ENCODE data around the gene TREM2. TPM values are rescaled to one million over a fixed set of nuclear protein-coding genes. Genes with fewer than 3 reads are reported as not detected.
A peak's percentile ranks its signal among the peaks of the same experiment; 100 is the strongest.

The TREM2 gene
- total and polyA plus RNA-seq, 10 of the 15 experiments (the other 5 are each of a cell fraction or from before 2014, with no cell fraction given) = not detected

DNA sequence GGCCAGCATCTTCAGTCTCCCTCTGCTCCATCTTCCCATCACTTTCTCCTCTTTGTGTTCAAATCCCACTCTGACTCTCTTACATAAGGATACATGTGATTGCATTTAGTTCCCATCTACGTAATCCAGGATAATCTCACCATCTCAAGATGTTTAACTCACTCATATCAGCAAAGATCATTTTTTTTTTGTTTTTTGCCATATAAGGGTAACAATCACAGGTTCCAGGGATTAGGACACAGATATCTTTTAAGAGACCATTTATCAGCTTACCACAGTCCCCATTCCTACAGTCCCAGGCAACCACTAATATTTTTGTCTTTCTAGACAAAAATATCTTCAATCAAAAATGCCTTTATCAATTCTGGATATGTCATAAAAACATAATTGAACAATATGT, 41.2 kb upstream of the TREM2 start (continued):
- TF ChIP-seq MEF2A (IDR thresholded peaks at IDR 0.05; ENCODE audit: insufficient read depth, low read depth, low read length) (no peak), LARP7 (IDR thresholded peaks at IDR 0.05) (no peak), EED (IDR thresholded peaks at IDR 0.05; ENCODE audit: low read depth) (no peak)

- Histone ChIP-seq H3K9ac (ENCODE audit: control insufficient read depth, insufficient read depth, low read length) (peak overlapping the region; percentile 38; the same call in 1 of the 2 replicates), H3K27ac (ENCODE audit: control insufficient read depth, insufficient read depth) (peak overlapping the region; percentile 94), H3K9me3 (replicated peaks; ENCODE audit: control insufficient read depth, insufficient read depth, low read length) (no peaks in the 10 kb centered on the region), H3K4me3 (no peak overlapping the region; the same call in 1 of the 2 replicates), H3K27me3 (replicated peaks in 1 of 2; ENCODE audit: control insufficient read depth in 2 of 2, insufficient read depth in 2 of 2, low read length in 1 of 2) (no peaks in the 10 kb centered on the region), H4K20me1 (ENCODE audit: control insufficient read depth, insufficient read depth) (no peaks in the 10 kb centered on the region), H3K4me2 (ENCODE audit: control insufficient read depth, insufficient read depth) (peak overlapping the region; percentile 82), H3K79me2 (ENCODE audit: control insufficient read depth, insufficient read depth, low read length) (peaks cover 2% of the 10 kb centered on the region; the same call in 1 of the 2 replicates), H2AFZ (ENCODE audit: control insufficient read depth, low read depth, low read length) (peak overlapping the region; percentile 81), H3K4me1 (ENCODE audit: control insufficient read depth, insufficient read depth, low read length) (peaks cover 32% of the 10 kb centered on the region), H3K36me3 (ENCODE audit: control insufficient read depth in 2 of 2, insufficient read depth in 2 of 2, low read length in 1 of 2) (no peaks in the 10 kb centered on the region)
- POLR2A ChIA-PET = no interaction called here
- DNase-seq (ENCODE audit: low read depth, low spot score) (no peak), ATAC-seq (no peak; the same call in 2 of the 3 replicates), FAIRE-seq (no peak)
- SMC1A ChIA-PET (ENCODE audit: uncharacterized antibody, unreplicated experiment) = interaction anchor here (0.7 to 1.3 kb wide), 4 partner anchors 87 to 113 kb away, joined by 3 to 5 read pairs (median 3); no protein-coding TSS in a partner anchor
- CTCF ChIA-PET = interaction anchor here (0.8 to 1.6 kb wide), 3 partner anchors 19 to 118 kb away, joined by 3 to 6 read pairs (median 3); no protein-coding TSS in a partner anchor
- WGBS (ENCODE audit: insufficient coverage, insufficient replicate concordance, low lambda C conversion rate, missing lambda C conversion rate) = 66% methylated on average over 8 of the region's 8 CpGs
- intact Hi-C loops (cut with micrococcal nuclease; ENCODE audit: unreplicated experiment) = no loop called here
- no TSS peak for BruUV-seq (replicated peaks)
- no peak for TF ChIP-seq SREBF2 (IDR thresholded peaks at IDR 0.05; ENCODE audit: low read length)
- TF ChIP-seq CREM (IDR thresholded peaks at IDR 0.05; ENCODE audit: low read depth) = peak; percentile 24; the same call in 1 of the 2 replicates
- TF ChIP-seq HDGF (IDR thresholded peaks at IDR 0.05) = peak; percentile 79; the same call in 1 of the 2 replicates
- TF ChIP-seq WRNIP1 (IDR thresholded peaks at IDR 0.05; ENCODE audit: borderline replicate concordance, low read depth, low read length) = no peak
- TF ChIP-seq NFXL1 (IDR thresholded peaks at IDR 0.05; ENCODE audit: borderline replicate concordance) = no peak
- TF ChIP-seq KDM1A (IDR thresholded peaks at IDR 0.05; ENCODE audit: borderline replicate concordance) = no peak
- no peak for TF ChIP-seq CHD2 (IDR thresholded peaks at IDR 0.05; ENCODE audit: borderline replicate concordance, low read depth, low read length)
- TF ChIP-seq, protein P1, sequence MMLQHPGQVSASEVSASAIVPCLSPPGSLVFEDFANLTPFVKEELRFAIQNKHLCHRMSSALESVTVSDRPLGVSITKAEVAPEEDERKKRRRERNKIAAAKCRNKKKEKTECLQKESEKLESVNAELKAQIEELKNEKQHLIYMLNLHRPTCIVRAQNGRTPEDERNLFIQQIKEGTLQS (IDR thresholded peaks at IDR 0.05; ENCODE audit: borderline replicate concordance, extremely low read depth, low read depth, low read length) = no peak
- TF ChIP-seq, protein P2, sequence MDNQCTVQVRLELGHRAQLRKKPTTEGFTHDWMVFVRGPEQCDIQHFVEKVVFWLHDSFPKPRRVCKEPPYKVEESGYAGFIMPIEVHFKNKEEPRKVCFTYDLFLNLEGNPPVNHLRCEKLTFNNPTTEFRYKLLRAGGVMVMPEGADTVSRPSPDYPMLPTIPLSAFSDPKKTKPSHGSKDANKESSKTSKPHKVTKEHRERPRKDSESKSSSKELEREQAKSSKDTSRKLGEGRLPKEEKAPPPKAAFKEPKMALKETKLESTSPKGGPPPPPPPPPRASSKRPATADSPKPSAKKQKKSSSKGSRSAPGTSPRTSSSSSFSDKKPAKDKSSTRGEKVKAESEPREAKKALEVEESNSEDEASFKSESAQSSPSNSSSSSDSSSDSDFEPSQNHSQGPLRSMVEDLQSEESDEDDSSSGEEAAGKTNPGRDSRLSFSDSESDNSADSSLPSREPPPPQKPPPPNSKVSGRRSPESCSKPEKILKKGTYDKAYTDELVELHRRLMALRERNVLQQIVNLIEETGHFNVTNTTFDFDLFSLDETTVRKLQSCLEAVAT (IDR thresholded peaks at IDR 0.05) = no peak
- RAD21 ChIA-PET (ENCODE audit: unreplicated experiment) = interaction anchor here (2.9 kb wide), 1 partner anchor 97 kb away, joined by 10 read pairs; no protein-coding TSS in a partner anchor
- in situ Hi-C loops (cut with MboI) = no loop called here
These were observed 38.9 kb upstream of the TREM2 start for GRCh38 chr6:41201764-41202173.
